Keratinocyte (primary cell): ENCODE data around the gene TRIM3. TPM values are rescaled to one million over a fixed set of nuclear protein-coding genes. Genes with fewer than 3 reads are reported as not detected.

Experiments
- DNase-seq: peaks from one replicate; pipeline ENCODE4 v3.0.0-alpha.2; 2011; ENCODE audit warnings: low read depth, missing footprints, low spot score
- FAIRE-seq: peaks from 2 replicates; lab custom pipeline; 2011; peaks lifted over from hg19 to GRCh38; lab: Jason Lieb, UNC
- H2AFZ ChIP-seq: 2 replicates; pipeline ENCODE4 v1.6.0; 2012; ENCODE audit warnings: low read length, control low read depth, inconsistent platforms; ENCODE audit not compliant: control insufficient read depth
- H3K27ac ChIP-seq: 2 replicates; pipeline ENCODE4 v1.5.1; 2011; ENCODE audit warnings: low read length; ENCODE audit not compliant: control insufficient read depth, insufficient read depth
- H3K27me3 ChIP-seq: 3 replicates; pipeline ENCODE4 v1.6.0; 2011; ENCODE audit warnings: low read length; ENCODE audit not compliant: control insufficient read depth, insufficient read depth; ENCODE audit errors: extremely low read depth
- H3K36me3 ChIP-seq, 2 experiments: 2 replicates in 1 of 2; 3 replicates in 1 of 2; pipeline ENCODE4 v1.5.1; 2011; ENCODE audit warnings: low read length in 2 of 2, mild to moderate bottlenecking in 1 of 2; ENCODE audit not compliant: control insufficient read depth in 2 of 2, insufficient read depth in 2 of 2; ENCODE audit errors: extremely low read depth in 1 of 2
- H3K4me1 ChIP-seq: 3 replicates; pipeline ENCODE4 v1.5.1; 2011; ENCODE audit warnings: low read length; ENCODE audit not compliant: control insufficient read depth, insufficient read depth; ENCODE audit errors: extremely low read depth
- H3K4me2 ChIP-seq: 3 replicates; pipeline ENCODE4 v1.6.0; 2011; ENCODE audit warnings: low read depth, low read length; ENCODE audit not compliant: control insufficient read depth, insufficient read depth; ENCODE audit errors: extremely low read depth
- H3K4me3 ChIP-seq, 3 experiments: fragments of 200-600 bp in 1 of 3; sonication (generic) in 1 of 3; 2 replicates in 2 of 3; 3 replicates in 1 of 3; pipeline ENCODE4 v1.5.1; 2011 to 2016; ENCODE audit warnings: low read length in 3 of 3, mild to moderate bottlenecking in 3 of 3, control low read depth in 2 of 3, inconsistent platforms in 1 of 3, low read depth in 1 of 3, mixed read lengths in 1 of 3, mixed run types in 1 of 3, moderate library complexity in 1 of 3; ENCODE audit not compliant: control insufficient read depth in 2 of 3, insufficient read depth in 2 of 3; ENCODE audit errors: extremely low read depth in 1 of 3
- H3K79me2 ChIP-seq: 2 replicates; pipeline ENCODE4 v1.6.0; 2012; ENCODE audit warnings: low read length; ENCODE audit not compliant: control insufficient read depth, insufficient read depth
- H3K9ac ChIP-seq: 3 replicates; pipeline ENCODE4 v1.6.0; 2011; ENCODE audit warnings: low read length; ENCODE audit not compliant: control insufficient read depth, insufficient read depth; ENCODE audit errors: extremely low read depth
- H3K9me1 ChIP-seq: 3 replicates; pipeline ENCODE4 v1.6.0; 2011; ENCODE audit warnings: low read length; ENCODE audit not compliant: control insufficient read depth, insufficient read depth; ENCODE audit errors: extremely low read depth
- H3K9me3 ChIP-seq: 2 replicates; pipeline ENCODE4 v1.5.1; 2012; ENCODE audit warnings: low read depth, low read length; ENCODE audit not compliant: control insufficient read depth
- H4K20me1 ChIP-seq: 3 replicates; pipeline ENCODE4 v1.6.0; 2011; ENCODE audit warnings: low read length; ENCODE audit not compliant: control insufficient read depth, insufficient read depth; ENCODE audit errors: extremely low read depth
- EZH2 ChIP-seq: IDR thresholded peaks from one replicate; pipeline ENCODE4 v1.6.1; 2012; ENCODE audit warnings: inconsistent platforms, mild to moderate bottlenecking, low read length, moderate library complexity
- dilution Hi-C: fragments of 300-500 bp; cut with MboI; formaldehyde crosslinking; loops from one replicate; pipeline ENCODE4 v1.7.0; 2020; ENCODE audit warnings: low sequenced_read_pairs; ENCODE audit not compliant: extremely low pct_ligation_motif_present
- polyA plus RNA-seq, 5 experiments: library from polyadenylated mRNA; depleted of rRNA in 3 of 5; stranded (reverse) in 3 of 5; stranded (forward) in 1 of 5; unstranded in 1 of 5; fragments of >200 nt; gene quantifications; 1 replicate in 1 of 5; 2 replicates in 3 of 5; 3 replicates in 1 of 5; pipeline versions ENCODE4 v1.2.1 to v1.2.3, GENCODE V29; 2011 to 2012; ENCODE audit warnings: missing spikeins in 2 of 5, low read depth in 1 of 5, low replicate concordance in 1 of 5
- TF ChIP-seq, protein P1 (sequence below), 3 experiments: IDR thresholded peaks in 1 of 3; conservative IDR thresholded peaks in 1 of 3; optimal IDR thresholded peaks in 1 of 3; 2 replicates in 2 of 3; 3 replicates in 1 of 3; pipeline versions ENCODE3 to v1.5.1; 2011; ENCODE audit warnings: low read length in 3 of 3, mild to moderate bottlenecking in 3 of 3, moderate library complexity in 2 of 3, control low read depth in 1 of 3, inconsistent platforms in 1 of 3; ENCODE audit not compliant: insufficient read depth in 2 of 3; ENCODE audit errors: extremely low read depth in 1 of 3

Gene TRIM3
- polyA plus RNA-seq, 1 donor (not counting 4 experiments of a cell fraction or from before 2014, with no cell fraction given): 10.3 TPM

DNA sequence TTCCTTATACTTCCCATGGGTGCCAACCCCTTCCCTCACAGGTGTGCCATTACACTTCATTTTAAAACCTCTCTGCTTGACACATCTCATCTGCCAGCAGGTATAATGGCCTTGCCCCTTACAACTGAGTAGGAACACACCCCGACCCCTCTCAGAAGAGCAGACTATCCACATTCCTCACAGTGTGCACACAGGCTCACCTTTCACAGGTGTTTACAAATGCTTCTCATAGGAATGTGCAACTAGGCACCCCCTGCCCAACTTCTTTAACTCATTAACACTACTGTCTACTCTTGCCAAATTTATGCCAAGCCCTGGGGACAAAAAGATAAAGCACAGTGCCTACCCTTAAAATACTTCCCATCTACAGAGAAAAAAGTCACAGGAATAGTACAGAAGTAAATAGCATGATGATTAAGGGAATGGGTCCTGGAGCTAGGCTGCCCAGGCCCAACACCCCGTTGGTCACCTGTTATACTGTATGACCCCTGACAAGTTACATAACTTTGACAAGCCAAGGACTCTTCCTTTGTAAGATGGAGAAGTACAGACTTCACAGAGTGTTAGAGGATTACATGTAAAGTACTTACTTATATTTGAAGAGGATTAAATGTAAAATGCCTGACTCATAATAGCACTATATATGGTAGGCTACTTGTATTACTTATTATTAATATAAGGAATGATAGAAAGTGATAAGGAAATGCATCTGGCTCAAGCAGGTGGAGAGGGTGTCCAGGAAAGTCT is 15.2 kb downstream of the TRIM3 start:
- Histone ChIP-seq H3K79me2 (no peaks in the 10 kb centered on the region), H2AFZ (no peak overlapping the region), H3K27ac (no peak overlapping the region), H3K4me2 (no peak overlapping the region), H3K9me1 (peaks cover 3% of the 10 kb centered on the region), H3K36me3 (peaks cover 0 to 17% of the 10 kb centered on the region in 2 experiments), H3K27me3 (no peaks in the 10 kb centered on the region), H3K9me3 (no peaks in the 10 kb centered on the region), H3K9ac (no peak overlapping the region), H3K4me1 (no peaks in the 10 kb centered on the region), H4K20me1 (no peaks in the 10 kb centered on the region), H3K4me3 (no peak overlapping the region)
- dilution Hi-C loops: no loop called here
- no peak for DNase-seq
- no peak for FAIRE-seq
- TF ChIP-seq EZH2: no peak
- TF ChIP-seq, protein P1, sequence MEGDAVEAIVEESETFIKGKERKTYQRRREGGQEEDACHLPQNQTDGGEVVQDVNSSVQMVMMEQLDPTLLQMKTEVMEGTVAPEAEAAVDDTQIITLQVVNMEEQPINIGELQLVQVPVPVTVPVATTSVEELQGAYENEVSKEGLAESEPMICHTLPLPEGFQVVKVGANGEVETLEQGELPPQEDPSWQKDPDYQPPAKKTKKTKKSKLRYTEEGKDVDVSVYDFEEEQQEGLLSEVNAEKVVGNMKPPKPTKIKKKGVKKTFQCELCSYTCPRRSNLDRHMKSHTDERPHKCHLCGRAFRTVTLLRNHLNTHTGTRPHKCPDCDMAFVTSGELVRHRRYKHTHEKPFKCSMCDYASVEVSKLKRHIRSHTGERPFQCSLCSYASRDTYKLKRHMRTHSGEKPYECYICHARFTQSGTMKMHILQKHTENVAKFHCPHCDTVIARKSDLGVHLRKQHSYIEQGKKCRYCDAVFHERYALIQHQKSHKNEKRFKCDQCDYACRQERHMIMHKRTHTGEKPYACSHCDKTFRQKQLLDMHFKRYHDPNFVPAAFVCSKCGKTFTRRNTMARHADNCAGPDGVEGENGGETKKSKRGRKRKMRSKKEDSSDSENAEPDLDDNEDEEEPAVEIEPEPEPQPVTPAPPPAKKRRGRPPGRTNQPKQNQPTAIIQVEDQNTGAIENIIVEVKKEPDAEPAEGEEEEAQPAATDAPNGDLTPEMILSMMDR (optimal IDR thresholded peaks at IDR 0.05 in 1 of 3, IDR thresholded peaks at IDR 0.05 in 1 of 3, conservative IDR thresholded peaks at IDR 0.05 in 1 of 3; ENCODE audit: extremely low read depth in 1 of 3, insufficient read depth in 2 of 3, low read length in 3 of 3): no peak

DNA sequence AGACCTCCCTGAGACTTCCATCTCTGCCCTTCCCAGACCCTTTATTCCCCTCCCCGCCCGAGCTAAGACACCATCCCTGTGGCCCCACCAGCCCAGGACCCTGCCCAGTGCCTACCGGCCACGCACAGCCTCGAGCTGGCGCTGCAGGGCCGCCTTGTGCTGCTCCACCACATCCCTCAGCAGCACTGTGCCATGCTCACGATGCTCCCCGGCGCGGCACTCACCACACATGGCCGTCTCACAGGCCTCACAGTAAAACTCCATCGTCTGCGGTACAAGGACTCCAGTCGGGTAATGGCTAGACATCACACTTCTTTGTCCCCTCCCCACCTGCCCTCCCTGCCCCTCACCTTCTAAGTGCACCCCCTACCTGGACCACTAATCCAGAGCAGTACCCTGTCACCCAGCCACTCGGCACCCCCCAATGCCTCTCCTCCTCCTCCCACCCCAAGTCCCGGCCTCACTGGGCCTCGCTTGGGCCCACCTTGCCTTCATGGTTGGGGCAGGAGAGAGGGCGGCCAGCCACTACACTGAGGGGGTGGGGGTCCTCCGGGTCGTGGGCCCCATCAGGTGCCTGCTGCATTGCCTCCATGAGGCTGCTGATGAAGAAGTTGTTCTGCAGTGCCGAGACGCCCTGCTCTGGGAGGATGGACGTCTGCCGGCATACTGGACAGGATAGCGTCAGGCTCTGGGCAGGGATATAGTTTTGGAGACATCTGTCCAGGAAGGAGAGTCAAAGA is 16.0 kb downstream of the TRIM3 start:
- no peak overlapping the region for H2AFZ ChIP-seq
- no peak overlapping the region for H3K27ac ChIP-seq
- no peaks in the 10 kb centered on the region for H3K27me3 ChIP-seq
- peaks cover 0 to 18% of the 10 kb centered on the region in 2 experiments for H3K36me3 ChIP-seq
- FAIRE-seq: no peak
- no peaks in the 10 kb centered on the region for H3K4me1 ChIP-seq
- no peaks in the 10 kb centered on the region for H3K79me2 ChIP-seq
- H3K4me2 ChIP-seq: no peak overlapping the region
- dilution Hi-C loops: no loop called here
- no peaks in the 10 kb centered on the region for H4K20me1 ChIP-seq
- H3K9me1 ChIP-seq: no peaks in the 10 kb centered on the region
- no peak for DNase-seq
- TF ChIP-seq EZH2: no peak
- TF ChIP-seq, protein P1 (optimal IDR thresholded peaks at IDR 0.05 in 1 of 3, IDR thresholded peaks at IDR 0.05 in 1 of 3, conservative IDR thresholded peaks at IDR 0.05 in 1 of 3; ENCODE audit: extremely low read depth in 1 of 3, insufficient read depth in 2 of 3, low read length in 3 of 3): no peak
- no peaks in the 10 kb centered on the region for H3K9me3 ChIP-seq
- H3K4me3 ChIP-seq: no peak overlapping the region
- H3K9ac ChIP-seq: no peak overlapping the region
